Psoas muscle (tissue), 8 donors: ENCODE results near the gene MSH3. TPM values are rescaled to one million over a fixed set of nuclear protein-coding genes. Genes with fewer than 3 reads are reported as not detected.

Source experiments
- ATAC-seq, 4 donors: fragments of 200-7000 bp; cut with Tn5 transposase; one replicate each; pipeline ENCODE4 v1.9.1; 2020; ENCODE audit warnings: moderate library complexity in 3 of 4, mild to moderate bottlenecking in 2 of 4
- DNase-seq, 2 donors: peaks; one replicate each; pipeline ENCODE4 v3.0.0-alpha.2; 2020
- H3K27ac ChIP-seq: fragments of 200-600 bp; one replicate; pipeline ENCODE4 v1.8.0; 2022
- H3K27me3 ChIP-seq, 3 donors: fragments of 200-600 bp in 1 of 3; one replicate each; pipeline versions ENCODE4 v1.6.1 to v1.8.0; 2013 to 2022; ENCODE audit warnings: low read length in 2 of 3, mild to moderate bottlenecking in 2 of 3, moderate library complexity in 1 of 3; ENCODE audit not compliant: insufficient read depth in 3 of 3
- H3K36me3 ChIP-seq, 2 donors: fragments of 200-600 bp in 1 of 2; one replicate each; pipeline versions ENCODE4 v1.6.1 to v1.8.0; 2013 to 2022; ENCODE audit warnings: low read depth in 1 of 2, mild to moderate bottlenecking in 1 of 2, moderate library complexity in 1 of 2; ENCODE audit not compliant: insufficient read depth in 1 of 2
- H3K4me1 ChIP-seq: fragments of 200-600 bp; one replicate; pipeline ENCODE4 v1.8.0; 2022
- H3K4me3 ChIP-seq: fragments of 200-600 bp; one replicate; pipeline ENCODE4 v1.8.0; 2022; ENCODE audit warnings: mild to moderate bottlenecking
- H3K9me3 ChIP-seq: fragments of 200-600 bp; one replicate; pipeline ENCODE4 v1.8.0; 2022
- WGBS, 3 donors: extraction: QIAGEN DNeasy Blood & Tissue Kit; methylation state at CpG; one replicate each; pipeline versions ENCODE4 v1.1.6 to v1.1.7; 2013; 5-methylcytosine and 5-hydroxymethylcytosine counted together
- intact Hi-C, 2 donors: fragments of 100-400 bp; cut with DNase I; formaldehyde crosslinking; loops; one replicate each; pipeline versions ENCODE4 v1.11.0 to v1.14.2; 2022
- polyA plus RNA-seq, 3 donors: library from polyadenylated mRNA; stranded (reverse); fragments of 200-250 nt; gene quantifications; one replicate each; pipeline ENCODE4 v1.2.3, GENCODE V29; 2013
- total RNA-seq, 4 donors: library from RNA; stranded (reverse); fragmentation: NEBNext Ultra II Directional in 2 of 4; extraction: Animal tissue kit (Norgen Biotek cat#: 25700) in 2 of 4; gene quantifications; one replicate each; pipeline versions ENCODE4 v1.2.1 to v1.2.4, GENCODE V29; 2021 to 2023
- TF ChIP-seq, protein P1 (sequence below): fragments of 200-600 bp; IDR thresholded peaks from one replicate; pipeline ENCODE4 v1.8.0; 2022; ENCODE audit warnings: antibody characterized with exemption
- donor health status: healthy with polysubstance abuse.
- donor health status: DM: no; HTN: no; CAD: no; lungs with moderate emphysema.
- donor health status: Bipolar disorder and iron deficiency.
- donor health status: healthy.
- donor health status: DM: yes; HTN: yes; CAD: no.
- donor health status: DM: no; HTN: no; CAD: no.
- donor health status: DM: no; HTN: no; CAD: no.
- donor health status: DM: yes; HTN: yes; CAD: no.

Gene MSH3
- total and polyA plus RNA-seq, 7 donors = 2.8 to 12.6 (median 5.8) TPM

DNA sequence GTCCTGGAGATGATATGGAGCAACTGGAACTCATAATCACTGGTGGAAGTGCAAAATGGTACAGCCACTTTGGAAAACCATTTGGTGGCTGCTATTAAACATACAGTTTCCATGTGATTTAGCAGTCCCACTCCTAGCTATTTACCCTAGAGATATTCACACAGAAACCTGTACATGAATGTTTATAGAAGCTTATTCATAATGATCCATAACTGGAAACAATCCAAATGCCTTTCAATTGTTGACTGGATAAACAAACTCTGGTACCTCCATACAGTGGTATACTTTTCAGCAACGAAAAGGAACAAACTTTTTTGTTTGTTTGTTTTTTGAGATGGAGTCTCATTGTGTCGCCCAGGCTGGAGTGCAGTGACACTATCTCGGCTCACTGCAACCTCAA, 258.0 kb downstream of the MSH3 start:
- WGBS, 3 donors = 95 to 99% (median 95%) methylated on average over 3 of the region's 3 CpGs
- H3K9me3 ChIP-seq = no peaks in the 10 kb centered on the region
- DNase-seq (no peak), ATAC-seq (no peak)
- no peaks in the 10 kb centered on the region for H3K27me3 ChIP-seq
- intact Hi-C loops = no loop called here
- TF ChIP-seq, protein P1, sequence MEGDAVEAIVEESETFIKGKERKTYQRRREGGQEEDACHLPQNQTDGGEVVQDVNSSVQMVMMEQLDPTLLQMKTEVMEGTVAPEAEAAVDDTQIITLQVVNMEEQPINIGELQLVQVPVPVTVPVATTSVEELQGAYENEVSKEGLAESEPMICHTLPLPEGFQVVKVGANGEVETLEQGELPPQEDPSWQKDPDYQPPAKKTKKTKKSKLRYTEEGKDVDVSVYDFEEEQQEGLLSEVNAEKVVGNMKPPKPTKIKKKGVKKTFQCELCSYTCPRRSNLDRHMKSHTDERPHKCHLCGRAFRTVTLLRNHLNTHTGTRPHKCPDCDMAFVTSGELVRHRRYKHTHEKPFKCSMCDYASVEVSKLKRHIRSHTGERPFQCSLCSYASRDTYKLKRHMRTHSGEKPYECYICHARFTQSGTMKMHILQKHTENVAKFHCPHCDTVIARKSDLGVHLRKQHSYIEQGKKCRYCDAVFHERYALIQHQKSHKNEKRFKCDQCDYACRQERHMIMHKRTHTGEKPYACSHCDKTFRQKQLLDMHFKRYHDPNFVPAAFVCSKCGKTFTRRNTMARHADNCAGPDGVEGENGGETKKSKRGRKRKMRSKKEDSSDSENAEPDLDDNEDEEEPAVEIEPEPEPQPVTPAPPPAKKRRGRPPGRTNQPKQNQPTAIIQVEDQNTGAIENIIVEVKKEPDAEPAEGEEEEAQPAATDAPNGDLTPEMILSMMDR = no peak
- H3K27ac ChIP-seq = no peak overlapping the region
- no peaks in the 10 kb centered on the region for H3K4me1 ChIP-seq
- H3K4me3 ChIP-seq = no peak overlapping the region
- H3K36me3 ChIP-seq = no peaks in the 10 kb centered on the region

DNA sequence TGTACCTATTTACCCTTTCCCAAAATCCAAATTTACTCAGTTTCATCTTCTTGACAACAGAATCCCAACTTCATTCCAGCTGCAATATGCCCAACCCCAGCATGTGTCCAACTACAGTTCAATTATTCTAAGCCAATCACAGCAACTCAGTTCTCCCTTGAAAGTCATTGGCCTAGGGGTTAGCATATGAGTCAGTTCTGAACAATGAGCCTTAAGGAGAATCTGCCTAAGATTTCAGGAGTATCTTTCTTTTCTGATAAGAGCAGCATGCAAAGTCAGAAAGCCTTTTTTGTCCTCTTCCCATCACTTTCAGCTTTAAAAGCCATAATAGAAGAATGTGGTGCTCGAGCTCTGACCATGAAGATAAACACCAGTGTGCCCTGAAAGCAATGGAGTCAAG, 261.3 kb downstream of the MSH3 start:
- TF ChIP-seq, protein P1 = no peak
- Histone ChIP-seq H3K27ac (no peak overlapping the region), H3K4me1 (no peaks in the 10 kb centered on the region), H3K9me3 (no peaks in the 10 kb centered on the region), H3K36me3 (no peaks in the 10 kb centered on the region), H3K4me3 (no peak overlapping the region), H3K27me3 (no peaks in the 10 kb centered on the region)
- DNase-seq (no peak), ATAC-seq (no peak)
- intact Hi-C loops = no loop called here
- WGBS, 3 donors = 84 to 94% (median 87%) methylated on average over 1 of the region's 1 CpG

DNA sequence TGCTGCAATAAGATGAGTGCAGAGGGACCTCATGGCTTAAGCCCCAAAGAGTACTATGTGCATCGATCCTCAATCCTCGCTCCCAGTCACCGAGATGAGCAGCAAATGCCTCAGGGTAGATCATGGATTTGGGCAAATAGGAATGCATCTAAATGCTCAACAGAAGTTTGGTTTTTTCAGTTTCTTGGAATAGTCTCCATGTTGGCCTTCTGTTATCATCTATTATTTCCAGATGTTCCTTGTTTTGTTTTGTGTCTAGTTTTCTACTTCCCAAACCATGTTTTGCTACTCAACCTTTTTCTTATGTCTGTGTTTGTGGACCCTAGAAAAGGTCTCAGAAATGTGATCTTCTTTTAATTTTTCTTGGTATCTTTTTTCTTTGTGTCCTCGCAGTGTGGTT, 262.2 kb downstream of the MSH3 start:
- Histone ChIP-seq H3K9me3 (no peaks in the 10 kb centered on the region), H3K27me3 (no peaks in the 10 kb centered on the region), H3K4me3 (no peak overlapping the region), H3K4me1 (no peaks in the 10 kb centered on the region), H3K36me3 (no peaks in the 10 kb centered on the region), H3K27ac (no peak overlapping the region)
- TF ChIP-seq, protein P1 = no peak
- WGBS, 3 donors = 80 to 88% (median 85%) methylated on average over 4 of the region's 4 CpGs
- DNase-seq (no peak), ATAC-seq (no peak)
- intact Hi-C loops = no loop called here

DNA sequence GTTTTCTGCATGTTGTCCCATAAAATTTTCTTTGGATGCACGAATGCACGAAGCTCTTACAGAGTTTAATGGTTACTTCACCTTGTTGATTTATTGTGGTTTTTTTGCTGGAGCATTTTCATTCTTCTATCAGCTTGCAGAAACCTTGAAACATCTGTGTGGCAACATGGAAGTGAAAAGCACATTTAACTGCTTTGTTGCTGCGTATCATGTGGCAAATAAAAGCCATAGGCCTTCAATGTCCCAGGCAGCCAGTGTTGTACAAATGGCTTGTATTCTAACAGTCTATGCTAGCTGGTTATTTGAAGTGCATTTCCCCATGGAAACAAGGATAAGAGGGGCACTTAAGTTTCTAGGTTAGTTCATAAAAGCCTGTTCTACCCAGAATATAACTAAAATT, 263.2 kb downstream of the MSH3 start:
- ATAC-seq (no peak), DNase-seq (no peak)
- TF ChIP-seq, protein P1 = no peak
- no peaks in the 10 kb centered on the region for H3K27me3 ChIP-seq
- no peaks in the 10 kb centered on the region for H3K9me3 ChIP-seq
- WGBS, 3 donors = 48 to 61% (median 54%) methylated on average over 3 of the region's 3 CpGs
- intact Hi-C loops = no loop called here
- no peaks in the 10 kb centered on the region for H3K4me1 ChIP-seq
- H3K27ac ChIP-seq = no peak overlapping the region
- no peaks in the 10 kb centered on the region for H3K36me3 ChIP-seq
- no peak overlapping the region for H3K4me3 ChIP-seq

DNA sequence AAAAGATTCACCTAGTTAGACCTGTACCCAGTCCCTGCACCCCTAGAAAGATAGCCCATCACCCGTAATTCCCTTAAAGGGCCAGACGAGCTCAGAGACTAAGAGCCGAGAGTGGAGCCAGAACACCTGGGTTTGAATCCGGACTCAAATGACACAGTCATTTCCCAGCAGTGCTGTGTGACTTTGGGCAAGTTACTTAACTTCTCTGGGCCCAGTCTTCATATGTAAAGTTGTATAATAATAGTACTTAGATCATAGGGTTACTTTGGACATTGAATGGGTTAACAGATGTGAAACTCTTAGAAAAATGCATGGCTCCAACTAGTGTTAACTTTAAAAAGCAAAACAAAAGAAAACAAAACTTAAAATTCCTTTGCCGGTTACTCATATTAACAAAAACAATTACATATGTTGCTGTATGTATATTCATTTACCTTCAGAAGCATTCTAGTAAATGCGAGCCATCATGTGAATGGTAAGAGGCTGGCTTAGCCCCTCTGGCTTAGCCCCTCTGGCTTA, 265.3 kb downstream of the MSH3 start:
- no peak for ATAC-seq
- H3K27ac ChIP-seq = no peak overlapping the region
- WGBS, 3 donors = 86 to 87% (median 87%) methylated on average over 6 of the region's 6 CpGs
- intact Hi-C loops = no loop called here
- no peak overlapping the region for H3K4me3 ChIP-seq
- H3K36me3 ChIP-seq = no peaks in the 10 kb centered on the region
- TF ChIP-seq, protein P1 = no peak
- H3K9me3 ChIP-seq = no peaks in the 10 kb centered on the region
- no peaks in the 10 kb centered on the region for H3K27me3 ChIP-seq
- DNase-seq = no peak
- no peaks in the 10 kb centered on the region for H3K4me1 ChIP-seq
